Thoracic aorta (tissue), 2 donors: ENCODE measurements around the gene KCNB1. TPM values are rescaled to one million over a fixed set of nuclear protein-coding genes. Genes with fewer than 3 reads are reported as not detected.

ENCODE experiments used
- ATAC-seq: fragments of 150-250 bp; one replicate; pipeline ENCODE4 v1.8.0; 2017; ENCODE audit warnings: low read depth; ENCODE audit not compliant: insufficient number of reproducible peaks, low FRiP score
- DNase-seq: peaks from one replicate; pipeline ENCODE4 v3.0.0-alpha.2; 2020; ENCODE audit warnings: low spot score
- H3K27ac ChIP-seq, 2 donors: fragments of 200-600 bp; sonication (generic); 1 replicate in 1 of 2; 2 replicates in 1 of 2; pipeline ENCODE4 v1.5.1; 2016; ENCODE audit warnings: mild to moderate bottlenecking in 2 of 2, moderate library complexity in 2 of 2
- H3K27me3 ChIP-seq: fragments of 200-600 bp; sonication (generic); replicated peaks from 2 replicates; pipeline ENCODE4 v1.6.0; 2016; ENCODE audit warnings: mild to moderate bottlenecking; ENCODE audit not compliant: insufficient read depth
- H3K36me3 ChIP-seq: fragments of 200-600 bp; sonication (generic); one replicate; pipeline ENCODE4 v1.5.1; 2016
- H3K4me1 ChIP-seq, 2 donors: fragments of 200-600 bp; sonication (generic); 1 replicate in 1 of 2; 2 replicates in 1 of 2; pipeline versions ENCODE4 v1.5.1 to v1.6.0; 2016; ENCODE audit warnings: low read depth in 2 of 2, mild to moderate bottlenecking in 1 of 2; ENCODE audit not compliant: control insufficient read depth in 1 of 2
- H3K4me3 ChIP-seq: fragments of 200-600 bp; sonication (generic); 2 replicates; pipeline ENCODE4 v1.5.1; 2016; ENCODE audit warnings: mild to moderate bottlenecking
- H3K9me3 ChIP-seq: fragments of 200-600 bp; sonication (generic); 2 replicates; pipeline ENCODE4 v1.5.1; 2016
- total RNA-seq, 2 donors: library from RNA; depleted of rRNA; stranded (reverse); fragments of >200 nt; gene quantifications; one replicate each; pipeline versions ENCODE4 v1.1.0 to v1.2.3, GENCODE V29; 2016
- TF ChIP-seq, protein P1 (sequence below): fragments of 200-600 bp; sonication (generic); IDR thresholded peaks from one replicate; pipeline ENCODE4 v1.5.1; 2019; ENCODE audit warnings: antibody characterized with exemption

Gene KCNB1
- total RNA-seq, 2 donors from 2014 or later = 1.4 to 2.3 TPM

DNA sequence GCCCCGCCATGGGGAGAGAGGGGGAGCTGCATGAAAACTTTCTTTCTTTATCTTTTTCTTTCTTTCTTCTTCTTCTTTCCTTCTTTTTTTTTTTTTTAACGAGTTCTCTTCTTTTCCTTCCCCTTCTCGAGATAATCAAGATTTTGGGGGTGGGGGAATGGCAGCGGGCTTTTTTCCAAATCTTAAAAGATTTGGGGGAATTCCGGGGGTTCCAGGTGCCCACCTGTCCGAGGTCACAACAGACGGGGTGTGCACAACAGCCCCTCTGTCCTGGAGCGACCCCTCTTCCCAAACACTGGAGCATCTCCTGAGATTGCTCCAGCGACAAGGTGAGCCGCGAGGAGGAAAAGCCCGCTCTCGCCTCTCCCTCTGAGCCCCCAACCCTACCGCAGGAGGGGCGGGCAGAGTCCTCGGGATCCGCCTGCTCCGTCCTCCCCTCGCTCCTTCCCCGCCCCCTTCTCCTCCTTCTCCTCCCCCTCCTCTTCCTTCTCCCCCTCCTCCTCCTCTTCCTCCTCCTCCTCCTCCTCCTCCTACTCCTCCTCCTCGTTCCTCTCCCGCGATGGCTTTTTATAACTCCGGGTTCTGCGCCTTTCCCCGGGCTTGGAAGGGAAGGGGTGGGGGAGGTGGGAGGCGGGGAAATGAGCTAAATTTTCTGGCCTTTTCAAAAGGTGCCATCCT, 689 bp upstream of the KCNB1 start:
- Histone ChIP-seq H3K4me3 (peak overlapping the region; percentile 68), H3K27ac (no peak overlapping the region), H3K27me3 (peaks cover 4% of the 10 kb centered on the region), H3K9me3 (no peaks in the 10 kb centered on the region), H3K4me1 (peaks cover 16% of the 10 kb centered on the region in 2 donors), H3K36me3 (no peaks in the 10 kb centered on the region)
- ATAC-seq = no peak
- DNase-seq = no peak
- TF ChIP-seq, protein P1, sequence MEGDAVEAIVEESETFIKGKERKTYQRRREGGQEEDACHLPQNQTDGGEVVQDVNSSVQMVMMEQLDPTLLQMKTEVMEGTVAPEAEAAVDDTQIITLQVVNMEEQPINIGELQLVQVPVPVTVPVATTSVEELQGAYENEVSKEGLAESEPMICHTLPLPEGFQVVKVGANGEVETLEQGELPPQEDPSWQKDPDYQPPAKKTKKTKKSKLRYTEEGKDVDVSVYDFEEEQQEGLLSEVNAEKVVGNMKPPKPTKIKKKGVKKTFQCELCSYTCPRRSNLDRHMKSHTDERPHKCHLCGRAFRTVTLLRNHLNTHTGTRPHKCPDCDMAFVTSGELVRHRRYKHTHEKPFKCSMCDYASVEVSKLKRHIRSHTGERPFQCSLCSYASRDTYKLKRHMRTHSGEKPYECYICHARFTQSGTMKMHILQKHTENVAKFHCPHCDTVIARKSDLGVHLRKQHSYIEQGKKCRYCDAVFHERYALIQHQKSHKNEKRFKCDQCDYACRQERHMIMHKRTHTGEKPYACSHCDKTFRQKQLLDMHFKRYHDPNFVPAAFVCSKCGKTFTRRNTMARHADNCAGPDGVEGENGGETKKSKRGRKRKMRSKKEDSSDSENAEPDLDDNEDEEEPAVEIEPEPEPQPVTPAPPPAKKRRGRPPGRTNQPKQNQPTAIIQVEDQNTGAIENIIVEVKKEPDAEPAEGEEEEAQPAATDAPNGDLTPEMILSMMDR = no peak

- DNase-seq (no peak), ATAC-seq (no peak)
- Histone ChIP-seq H3K36me3 (no peaks in the 10 kb centered on the region), H3K27ac (no peak overlapping the region), H3K4me3 (peak overlapping the region; percentile 68), H3K27me3 (peaks cover 4% of the 10 kb centered on the region), H3K4me1 (peaks cover 16% of the 10 kb centered on the region in 2 donors), H3K9me3 (no peaks in the 10 kb centered on the region)
- TF ChIP-seq, protein P1 = no peak
Measured at GRCh38 chr20:49482173-49482572, 295 bp downstream of the KCNB1 start.

- Histone ChIP-seq H3K27ac (no peak overlapping the region), H3K36me3 (no peaks in the 10 kb centered on the region), H3K4me3 (no peak overlapping the region), H3K27me3 (peaks cover 4% of the 10 kb centered on the region), H3K4me1 (peaks cover 16% of the 10 kb centered on the region in 2 donors), H3K9me3 (no peaks in the 10 kb centered on the region)
- DNase-seq (no peak), ATAC-seq (no peak)
- TF ChIP-seq, protein P1 = no peak
Measured at GRCh38 chr20:49481116-49481515, 1.4 kb downstream of the KCNB1 start.

DNA sequence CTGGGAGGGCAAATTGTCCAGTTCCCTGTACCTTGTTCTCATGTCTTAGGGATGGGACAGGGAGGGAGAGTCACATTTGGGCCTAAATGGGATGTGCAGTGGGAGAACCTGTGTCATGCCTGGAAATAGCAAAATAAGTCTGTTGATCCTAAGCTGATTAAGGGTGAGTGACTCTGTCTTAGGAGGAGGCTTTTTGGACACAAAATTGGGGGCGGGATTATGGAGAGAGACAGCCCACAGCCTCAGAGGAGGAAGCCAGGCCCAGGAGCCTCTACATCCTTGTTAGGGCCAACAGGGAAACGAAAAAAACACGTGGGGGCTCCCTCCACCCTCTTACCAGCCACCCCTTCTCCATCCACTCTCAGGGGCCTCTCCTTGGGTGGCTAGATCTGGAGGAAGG, 2.2 kb downstream of the KCNB1 start:
- no peaks in the 10 kb centered on the region for H3K9me3 ChIP-seq
- no peak overlapping the region for H3K4me3 ChIP-seq
- H3K27ac ChIP-seq = no peak overlapping the region
- peaks cover 16% of the 10 kb centered on the region in 2 donors for H3K4me1 ChIP-seq
- no peak for DNase-seq
- no peak for ATAC-seq
- H3K36me3 ChIP-seq = no peaks in the 10 kb centered on the region
- TF ChIP-seq, protein P1 = no peak
- peaks cover 4% of the 10 kb centered on the region for H3K27me3 ChIP-seq

- Histone ChIP-seq H3K36me3 (no peaks in the 10 kb centered on the region), H3K4me3 (no peak overlapping the region), H3K27ac (no peak overlapping the region), H3K9me3 (no peaks in the 10 kb centered on the region), H3K27me3 (no peaks in the 10 kb centered on the region), H3K4me1 (peaks cover 16% of the 10 kb centered on the region in 2 donors)
- ATAC-seq (no peak), DNase-seq (no peak)
- TF ChIP-seq, protein P1 = no peak
Measured at GRCh38 chr20:49479785-49480184, 2.7 kb downstream of the KCNB1 start.
